SJSA1 (cell line): Measurements from ENCODE around the gene TH. TPM values are rescaled to one million over a fixed set of nuclear protein-coding genes. Genes with fewer than 3 reads are reported as not detected.

Experiments
- DNase-seq, 2 experiments: peaks; one replicate each; pipeline ENCODE4 v3.0.0-alpha.2; 2015 to 2020; ENCODE audit warnings: low spot score in 2 of 2, low read depth in 1 of 2
- H3K27ac ChIP-seq: fragments of 250-450 bp; sonication (Bioruptor Pico); 2 replicates; pipeline ENCODE4 v1.5.1; 2020; ENCODE audit warnings: mild to moderate bottlenecking, moderate library complexity
- H3K27me3 ChIP-seq: fragments of 250-450 bp; sonication (Bioruptor Pico); replicated peaks from 2 replicates; pipeline ENCODE4 v1.5.1; 2020; ENCODE audit warnings: mild to moderate bottlenecking, moderate library complexity
- H3K36me3 ChIP-seq: fragments of 250-450 bp; sonication (Bioruptor Pico); 2 replicates; pipeline ENCODE4 v1.5.1; 2020; ENCODE audit warnings: mild to moderate bottlenecking
- H3K4me1 ChIP-seq: fragments of 250-450 bp; sonication (Bioruptor Pico); replicated peaks from 2 replicates; pipeline ENCODE4 v1.6.1; 2021; ENCODE audit warnings: mild to moderate bottlenecking
- H3K4me3 ChIP-seq: fragments of 250-450 bp; sonication (Bioruptor Pico); 2 replicates; pipeline ENCODE4 v1.5.1; 2020; ENCODE audit warnings: mild to moderate bottlenecking
- H3K9me3 ChIP-seq: fragments of 250-450 bp; sonication (Bioruptor Pico); replicated peaks from 2 replicates; pipeline ENCODE4 v1.5.1; 2020; ENCODE audit warnings: mild to moderate bottlenecking
- total RNA-seq: library from RNA; depleted of rRNA; stranded (reverse); fragments of >200 nt; shearing (Covaris generic); gene quantifications from 2 replicates; pipeline ENCODE4 v1.2.3, GENCODE V29; 2014

Gene TH
- total RNA-seq, 1 experiment from 2014 or later = not detected

DNA sequence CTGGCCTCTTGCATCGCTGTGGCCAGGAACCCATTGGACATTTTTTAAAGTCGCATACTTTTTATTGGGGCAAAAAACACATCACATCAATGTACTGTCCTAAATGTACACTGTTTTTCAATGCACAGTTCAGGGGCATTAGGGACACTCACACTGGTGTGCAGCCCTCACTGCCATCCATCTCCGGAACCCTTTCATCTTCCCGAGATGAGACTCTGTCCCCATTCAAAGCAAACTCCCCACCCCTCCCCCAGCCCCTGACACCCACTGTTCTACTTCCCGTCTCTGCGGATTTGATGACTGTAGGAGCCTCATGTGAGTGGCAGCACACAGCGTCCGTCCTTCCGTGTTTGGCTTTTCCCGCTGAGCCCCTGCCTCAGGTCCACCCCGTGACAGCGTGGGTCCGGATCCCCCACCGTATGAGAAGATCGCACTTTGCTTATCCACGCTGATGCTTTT lies 41.8 kb upstream of the TH start:
- DNase-seq = peak in 1 of 2 experiments; percentile 41
- no peaks in the 10 kb centered on the region for H3K36me3 ChIP-seq
- peaks cover 46% of the 10 kb centered on the region for H3K27me3 ChIP-seq
- H3K9me3 ChIP-seq = no peaks in the 10 kb centered on the region; the same call in 1 of the 2 replicates
- no peaks in the 10 kb centered on the region for H3K4me1 ChIP-seq
- H3K4me3 ChIP-seq = no peak overlapping the region
- no peak overlapping the region for H3K27ac ChIP-seq

DNA sequence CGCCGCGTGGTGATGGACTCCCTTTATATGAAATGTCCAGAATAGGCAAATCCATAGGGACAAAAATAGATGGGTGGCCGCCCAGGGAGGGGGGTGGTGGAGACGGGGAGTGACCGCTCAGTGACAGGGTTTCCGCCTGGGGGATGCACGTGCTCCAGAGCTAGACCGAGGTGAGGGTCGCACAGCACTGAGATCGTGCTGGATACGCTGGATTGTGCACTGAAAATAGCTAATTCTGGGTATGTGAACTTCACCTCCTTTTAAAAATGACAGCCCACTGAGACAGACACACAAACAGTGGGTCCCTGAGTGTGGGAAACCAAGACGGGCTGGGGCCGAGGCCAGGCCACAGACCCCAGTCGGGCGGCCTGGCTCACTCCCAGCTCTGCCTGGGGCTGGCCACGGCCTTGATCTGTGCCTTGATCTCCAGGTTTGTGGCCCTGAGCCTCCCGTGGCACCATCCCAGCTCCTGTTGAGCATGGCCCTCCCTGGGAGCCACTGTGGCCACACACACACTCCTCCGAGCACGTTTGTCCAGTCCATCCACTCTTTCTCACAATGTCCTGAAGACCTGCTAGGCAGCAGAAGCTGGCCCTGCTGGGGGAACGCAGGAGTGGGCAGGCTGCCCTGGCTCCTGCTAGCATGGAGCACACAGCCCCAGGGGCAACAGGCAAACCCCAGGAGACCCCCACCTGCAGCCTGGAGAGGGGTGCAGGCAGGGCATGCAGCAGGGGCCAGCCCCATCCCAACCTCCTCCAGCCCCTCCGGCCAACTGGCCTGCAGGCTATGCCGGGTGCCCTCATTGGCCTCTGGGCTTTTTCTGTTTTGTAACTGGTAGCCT lies 41.0 kb upstream of the TH start:
- Histone ChIP-seq H3K27ac (no peak overlapping the region), H3K9me3 (no peaks in the 10 kb centered on the region; the same call in 1 of the 2 replicates), H3K36me3 (no peaks in the 10 kb centered on the region), H3K27me3 (peaks cover 52% of the 10 kb centered on the region), H3K4me1 (no peaks in the 10 kb centered on the region), H3K4me3 (no peak overlapping the region)
- peak in 1 of 2 experiments; percentile 49 for DNase-seq

- no peak overlapping the region for H3K27ac ChIP-seq
These were observed 39.7 kb upstream of the TH start for GRCh38 chr11:2211113-2211971.

GRCh38 chr11:2210366-2211112 lies 38.9 kb upstream of the TH start:
- Histone ChIP-seq H3K36me3 (no peaks in the 10 kb centered on the region), H3K27ac (no peak overlapping the region), H3K4me3 (no peak overlapping the region), H3K27me3 (peaks cover 52% of the 10 kb centered on the region), H3K4me1 (no peaks in the 10 kb centered on the region), H3K9me3 (no peaks in the 10 kb centered on the region; the same call in 1 of the 2 replicates)
- DNase-seq = peak in 1 of 2 experiments; percentile 43

More at GRCh38 chr11:2211113-2211971, 39.7 kb upstream of the TH start:
- Histone ChIP-seq H3K9me3 (no peaks in the 10 kb centered on the region; the same call in 1 of the 2 replicates), H3K4me3 (no peak overlapping the region), H3K4me1 (no peaks in the 10 kb centered on the region), H3K27me3 (peaks cover 52% of the 10 kb centered on the region), H3K36me3 (no peaks in the 10 kb centered on the region)
- DNase-seq = peak in 1 of 2 experiments; percentile 44

DNA sequence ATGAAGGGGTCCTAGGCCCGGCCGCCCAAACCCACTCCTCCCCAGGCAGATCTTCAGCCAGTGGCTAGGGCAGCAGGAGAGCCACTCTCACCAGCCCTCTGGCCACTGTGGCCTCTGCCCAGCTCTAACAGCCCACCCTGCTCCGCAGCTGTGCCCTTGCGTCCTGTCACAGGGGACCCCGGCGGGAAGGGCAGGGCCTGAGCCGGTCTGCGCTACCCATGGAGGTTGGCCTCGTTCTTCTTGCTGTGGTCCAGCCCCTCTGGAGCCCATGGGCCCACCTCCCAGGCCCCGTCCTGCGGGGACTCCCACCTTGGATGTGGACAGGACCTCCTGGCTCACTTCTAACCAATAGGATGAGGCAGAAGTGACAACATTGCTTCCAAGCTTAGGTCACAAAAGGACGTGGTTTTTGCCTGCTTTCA lies 38.3 kb upstream of the TH start:
- Histone ChIP-seq H3K36me3 (no peaks in the 10 kb centered on the region), H3K27me3 (peaks cover 52% of the 10 kb centered on the region), H3K27ac (no peak overlapping the region), H3K4me1 (no peaks in the 10 kb centered on the region), H3K4me3 (no peak overlapping the region), H3K9me3 (no peaks in the 10 kb centered on the region; the same call in 1 of the 2 replicates)
- DNase-seq = no peak

DNA sequence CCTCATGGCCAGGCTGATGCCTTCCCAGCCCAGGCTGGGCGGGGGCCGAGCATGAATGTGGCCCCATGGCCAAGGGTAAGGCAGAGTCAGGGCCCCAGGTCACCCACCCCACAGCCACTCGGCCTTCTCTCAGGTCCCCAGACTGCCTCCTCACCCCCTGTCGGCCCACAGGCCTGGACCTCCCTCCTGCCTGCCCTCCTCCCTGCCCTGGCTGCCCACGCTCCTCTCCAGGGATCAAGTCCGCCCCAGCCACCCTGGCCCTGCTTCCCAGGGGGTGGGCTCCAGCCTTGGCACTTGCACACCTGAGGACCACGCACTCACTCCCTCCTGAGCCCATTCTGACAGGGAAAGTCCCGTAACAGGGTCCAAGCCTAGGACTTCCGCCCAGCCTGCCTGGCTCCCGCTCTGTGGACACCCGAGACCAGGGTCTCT lies 37.8 kb upstream of the TH start:
- H3K9me3 ChIP-seq = no peaks in the 10 kb centered on the region; the same call in 1 of the 2 replicates
- H3K27me3 ChIP-seq = peaks cover 52% of the 10 kb centered on the region
- H3K4me1 ChIP-seq = no peaks in the 10 kb centered on the region
- no peaks in the 10 kb centered on the region for H3K36me3 ChIP-seq
- DNase-seq = peak in 1 of 2 experiments; percentile 50
- H3K27ac ChIP-seq = no peak overlapping the region
- H3K4me3 ChIP-seq = no peak overlapping the region

- no peak overlapping the region for H3K4me3 ChIP-seq
- peaks cover 48% of the 10 kb centered on the region for H3K27me3 ChIP-seq
- no peak overlapping the region for H3K27ac ChIP-seq
- H3K9me3 ChIP-seq = no peaks in the 10 kb centered on the region; the same call in 1 of the 2 replicates
- H3K36me3 ChIP-seq = no peaks in the 10 kb centered on the region
- peak in 1 of 2 experiments; percentile 46 for DNase-seq
- no peaks in the 10 kb centered on the region for H3K4me1 ChIP-seq
These were observed 37.2 kb upstream of the TH start for GRCh38 chr11:2208691-2209369.

DNA sequence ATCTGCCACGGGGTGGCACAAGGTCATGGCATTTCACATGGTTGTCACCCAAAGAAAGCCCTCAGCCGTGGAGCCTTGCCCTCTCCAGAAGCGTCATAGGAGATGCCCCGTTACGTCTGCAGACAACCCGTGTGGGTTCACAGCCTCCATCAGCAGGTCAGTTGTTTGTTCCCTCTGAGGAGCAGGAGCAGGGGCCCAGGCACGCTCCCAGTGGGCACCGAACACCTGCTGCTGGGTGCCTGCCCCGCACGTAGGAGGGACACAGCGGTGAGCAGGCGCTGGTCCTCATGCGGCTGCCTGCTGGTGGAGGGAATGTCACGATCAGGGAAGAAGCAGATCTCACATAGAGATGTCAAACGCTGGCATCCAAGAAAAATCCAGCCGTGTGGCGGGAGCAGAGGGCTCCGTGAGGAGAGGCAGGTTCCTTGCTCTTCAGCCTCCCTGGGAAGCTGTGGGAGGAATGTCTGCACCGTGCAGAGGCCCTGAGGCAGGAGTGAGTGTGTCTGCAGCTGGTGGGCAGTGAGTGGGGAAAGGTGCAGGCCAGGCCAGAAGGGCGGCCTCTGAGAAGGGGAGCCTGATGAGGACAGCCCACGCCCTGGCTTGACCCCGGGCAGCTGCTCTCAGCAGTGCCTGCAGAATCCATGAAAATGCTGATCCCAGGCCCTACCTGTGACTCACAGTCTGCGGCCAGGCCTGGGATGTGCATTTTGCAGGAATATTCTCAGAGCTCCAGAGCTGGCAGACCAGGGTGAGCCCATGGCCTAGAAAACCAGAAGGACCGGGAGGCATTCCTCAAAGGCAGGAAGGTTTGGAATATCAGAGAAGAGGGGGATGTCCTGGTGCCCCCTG lies 36.4 kb upstream of the TH start:
- H3K27ac ChIP-seq = no peak overlapping the region
- H3K27me3 ChIP-seq = peaks cover 43% of the 10 kb centered on the region
- H3K9me3 ChIP-seq = no peaks in the 10 kb centered on the region; the same call in 1 of the 2 replicates
- no peaks in the 10 kb centered on the region for H3K4me1 ChIP-seq
- no peaks in the 10 kb centered on the region for H3K36me3 ChIP-seq
- no peak for DNase-seq
- H3K4me3 ChIP-seq = no peak overlapping the region

- Histone ChIP-seq H3K27ac (no peak overlapping the region), H3K4me3 (no peak overlapping the region), H3K4me1 (no peaks in the 10 kb centered on the region), H3K9me3 (no peaks in the 10 kb centered on the region; the same call in 1 of the 2 replicates), H3K27me3 (peaks cover 36% of the 10 kb centered on the region), H3K36me3 (no peaks in the 10 kb centered on the region)
- peak in 1 of 2 experiments; percentile 44 for DNase-seq
These were observed 35.6 kb upstream of the TH start for GRCh38 chr11:2207212-2207611.

- H3K4me3 ChIP-seq = no peak overlapping the region
- H3K27ac ChIP-seq = no peak overlapping the region
- no peaks in the 10 kb centered on the region; the same call in 1 of the 2 replicates for H3K9me3 ChIP-seq
- H3K36me3 ChIP-seq = no peaks in the 10 kb centered on the region
- H3K27me3 ChIP-seq = peaks cover 31% of the 10 kb centered on the region
- peak in 1 of 2 experiments; percentile 41 for DNase-seq
- no peaks in the 10 kb centered on the region for H3K4me1 ChIP-seq
These were observed 34.5 kb upstream of the TH start for GRCh38 chr11:2205981-2206690.

DNA sequence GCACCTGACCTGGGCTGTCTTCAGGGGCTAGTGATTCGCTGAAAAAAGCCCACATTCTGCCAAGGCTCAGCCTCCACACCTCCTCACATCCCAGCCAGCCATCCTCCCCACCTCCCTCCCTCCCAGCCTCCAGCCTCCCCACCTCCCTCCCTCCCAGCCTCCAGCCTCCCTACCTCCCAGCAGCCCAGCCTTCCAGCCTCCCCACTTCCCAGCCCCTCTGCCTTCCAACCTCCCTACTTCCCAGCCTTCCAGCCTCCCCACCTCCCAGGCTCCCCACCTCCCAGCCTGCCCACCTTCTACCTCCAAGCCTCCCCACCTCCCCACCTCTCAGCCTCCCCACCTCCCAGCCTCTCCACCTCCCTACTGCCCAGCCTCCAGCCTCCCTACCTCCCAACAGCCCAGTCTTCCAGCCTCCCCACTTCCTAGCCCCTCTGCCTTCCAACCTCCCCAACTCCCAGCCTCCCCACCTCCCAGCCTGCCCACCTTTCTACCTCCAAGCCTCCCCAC lies 33.7 kb upstream of the TH start:
- H3K27ac ChIP-seq = no peak overlapping the region
- peak in 1 of 2 experiments; percentile 42 for DNase-seq
- H3K4me1 ChIP-seq = no peaks in the 10 kb centered on the region
- H3K36me3 ChIP-seq = no peaks in the 10 kb centered on the region
- H3K27me3 ChIP-seq = peaks cover 26% of the 10 kb centered on the region
- H3K9me3 ChIP-seq = no peaks in the 10 kb centered on the region; the same call in 1 of the 2 replicates
- no peak overlapping the region for H3K4me3 ChIP-seq
